BLaER1 treated with 17β-estradiol and CSF1 and Interleukin-3, amounts not matched to agents 10 nM and 100 nM (cell line): ENCODE data around the gene CASP14.
"Not testable (repeated sequence)": the region's sequence is repeated elsewhere in the genome, so short reads cannot be mapped to it uniquely, and the experiment has no call there.

ENCODE experiments used
- H3K27ac ChIP-seq, 11 experiments: shearing (Covaris generic); formaldehyde crosslinking; 2 replicates each; pipeline ENCODE4 v1.8.1; 2022
- H3K27me3 ChIP-seq, 11 experiments: shearing (Covaris generic); formaldehyde crosslinking; 2 replicates each; pipeline ENCODE4 v1.8.1; 2022
- H3K36me3 ChIP-seq, 11 experiments: shearing (Covaris generic); formaldehyde crosslinking; 2 replicates each; pipeline ENCODE4 v1.8.1; 2022
- H3K4me1 ChIP-seq, 10 experiments: shearing (Covaris generic); formaldehyde crosslinking; 2 replicates each; pipeline ENCODE4 v1.8.1; 2022
- H3K4me2 ChIP-seq, 11 experiments: shearing (Covaris generic); formaldehyde crosslinking; 2 replicates each; pipeline ENCODE4 v1.8.1; 2022
- H3K4me3 ChIP-seq, 10 experiments: shearing (Covaris generic); formaldehyde crosslinking; 2 replicates each; pipeline ENCODE4 v1.8.1; 2022
- H3K9ac ChIP-seq, 11 experiments: shearing (Covaris generic); formaldehyde crosslinking; 2 replicates each; pipeline ENCODE4 v1.8.1; 2022
- H3K9me3 ChIP-seq, 11 experiments: shearing (Covaris generic); formaldehyde crosslinking; replicated peaks in 1 of 11; 2 replicates each; pipeline ENCODE4 v1.8.1; 2022
- H4K20me1 ChIP-seq, 11 experiments: shearing (Covaris generic); formaldehyde crosslinking; 2 replicates each; pipeline ENCODE4 v1.8.1; 2022
- Cebpa-rat ChIP-seq, 11 experiments: shearing (Covaris generic); IDR thresholded peaks; 2 replicates each; pipeline ENCODE4 v1.8.1; 2022

The CASP14 gene

DNA sequence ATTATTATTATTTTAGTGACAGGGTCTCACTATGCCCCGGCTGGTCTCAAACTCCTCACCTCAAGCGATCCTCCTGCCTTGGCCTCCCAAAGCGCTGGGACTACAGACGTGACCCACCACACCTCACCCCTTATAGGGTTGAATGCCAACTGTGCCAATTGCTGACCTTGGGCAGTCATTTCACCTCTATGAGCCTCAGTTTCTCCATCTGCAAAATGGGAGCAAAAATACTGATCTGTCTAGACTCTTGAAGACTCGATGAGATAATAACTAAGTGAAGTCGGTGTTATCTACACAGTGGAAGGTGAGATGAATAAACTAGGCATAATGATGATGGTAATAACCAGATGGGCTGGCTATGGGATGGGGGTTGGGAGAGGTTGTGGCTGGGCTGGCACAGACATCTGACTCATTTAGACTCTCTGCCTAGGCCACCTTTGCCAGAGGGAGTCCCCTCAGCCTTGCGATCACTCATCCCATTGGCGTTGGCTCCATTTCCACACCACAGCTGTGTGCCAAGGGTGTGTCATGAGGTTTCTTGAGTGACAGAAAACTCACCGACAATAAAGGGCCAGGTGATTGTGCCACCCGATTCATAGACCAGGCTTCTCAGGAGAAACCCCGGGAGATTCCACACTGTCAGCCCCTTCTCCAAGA lies at the start of gene CASP14:
TSS of gene CASP14 (plus strand) at position 596 of the 657 bp plus-strand sequence. CDS start 2,772 bp downstream, outside the sequence.
- no peak for TF ChIP-seq Cebpa-rat (IDR thresholded peaks at IDR 0.05)
- H3K27me3 ChIP-seq = no peaks in the 10 kb centered on the region
- no peak within 1 kb of the TSS for H3K27ac ChIP-seq
- no peak within 1 kb of the TSS for H3K4me2 ChIP-seq
- no peaks in the 10 kb centered on the region for H3K36me3 ChIP-seq
- H3K9me3 ChIP-seq = no peaks in the 10 kb centered on the region
- H3K4me3 ChIP-seq = no peak within 1 kb of the TSS
- no peaks in the 10 kb centered on the region for H3K4me1 ChIP-seq
- H3K9ac ChIP-seq = no peak within 1 kb of the TSS
- no peaks in the 10 kb centered on the region for H4K20me1 ChIP-seq

DNA sequence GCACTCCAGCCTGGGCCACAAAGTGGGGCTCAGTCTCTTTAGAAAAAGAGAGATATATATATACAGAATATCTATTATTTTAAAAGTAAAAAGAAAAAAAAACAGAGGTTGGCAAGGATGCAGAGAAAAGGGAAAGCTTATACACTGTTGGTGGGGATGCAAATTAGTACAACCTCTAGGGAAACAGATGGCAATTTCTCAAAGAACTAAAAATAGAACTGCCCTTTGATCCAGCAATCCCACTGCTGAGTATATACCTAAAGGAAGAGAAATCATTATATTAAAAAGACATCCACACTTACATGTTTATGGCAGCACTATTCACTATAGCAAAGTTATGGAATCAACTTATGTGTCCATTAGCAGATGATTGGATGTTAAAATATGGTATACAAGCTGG lies 41.0 kb upstream of the CASP14 start:
- H3K9me3 ChIP-seq = peaks cover 0 to 3% (median 0%) of the 10 kb centered on the region in 11 experiments; a peak in 1 of 22 replicates
- TF ChIP-seq Cebpa-rat (IDR thresholded peaks at IDR 0.05) = no peak
- H4K20me1 ChIP-seq = no peaks in the 10 kb centered on the region
- H3K36me3 ChIP-seq = no peaks in the 10 kb centered on the region
- no peak overlapping the region for H3K4me3 ChIP-seq
- no peak overlapping the region for H3K27ac ChIP-seq
- no peak overlapping the region for H3K4me2 ChIP-seq
- H3K27me3 ChIP-seq = no peaks in the 10 kb centered on the region
- H3K4me1 ChIP-seq = peaks cover 0 to 5% (median 0%) of the 10 kb centered on the region in 10 experiments; a peak in 1 of 20 replicates
- H3K9ac ChIP-seq = no peak overlapping the region

GRCh38 chr19:15010501-15011300 lies 38.6 kb upstream of the CASP14 start:
- no peak for TF ChIP-seq Cebpa-rat (IDR thresholded peaks at IDR 0.05)
- H3K9me3 ChIP-seq = peaks cover 0 to 3% (median 0%) of the 10 kb centered on the region in 11 experiments; a peak in 1 of 22 replicates
- peaks cover 0 to 5% (median 0%) of the 10 kb centered on the region in 10 experiments; a peak in 1 of 20 replicates for H3K4me1 ChIP-seq
- H3K27me3 ChIP-seq = no peaks in the 10 kb centered on the region
- H3K27ac ChIP-seq = no peak overlapping the region
- H3K4me2 ChIP-seq = no peak overlapping the region
- H3K9ac ChIP-seq = no peak overlapping the region
- H4K20me1 ChIP-seq = no peaks in the 10 kb centered on the region
- no peaks in the 10 kb centered on the region for H3K36me3 ChIP-seq
- no peak overlapping the region for H3K4me3 ChIP-seq

DNA sequence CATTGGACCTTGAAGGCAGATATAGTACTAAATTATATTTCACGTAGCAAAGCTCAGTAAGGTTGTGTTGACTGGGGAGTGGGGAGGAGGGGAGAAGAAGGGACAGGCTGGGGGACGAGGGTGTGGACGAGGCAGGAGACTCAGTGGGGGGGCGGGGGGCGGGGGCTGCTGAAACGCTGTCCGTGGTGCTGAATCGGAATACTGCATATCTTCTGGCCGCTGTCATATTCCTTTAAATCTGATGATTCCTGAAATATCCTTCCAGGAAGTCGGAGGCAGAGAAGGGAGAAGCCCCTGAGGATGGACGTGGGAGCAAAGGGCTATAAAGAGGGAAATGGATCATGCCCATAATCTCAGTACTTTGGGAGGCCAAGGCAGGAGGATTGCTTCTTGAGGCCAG lies 34.7 kb upstream of the CASP14 start:
- Histone ChIP-seq H3K9ac (no peak overlapping the region), H3K27ac (no peak overlapping the region), H3K27me3 (no peaks in the 10 kb centered on the region), H3K36me3 (no peaks in the 10 kb centered on the region), H4K20me1 (no peaks in the 10 kb centered on the region; a peak in 1 of 22 replicates), H3K4me1 (no peaks in the 10 kb centered on the region), H3K4me2 (no peak overlapping the region), H3K9me3 (peaks cover 0 to 3% (median 0%) of the 10 kb centered on the region in 11 experiments; a peak in 1 of 22 replicates), H3K4me3 (no peak overlapping the region)
- no peak for TF ChIP-seq Cebpa-rat (IDR thresholded peaks at IDR 0.05)

- Histone ChIP-seq H3K27ac (no peak overlapping the region), H3K9ac (no peak overlapping the region), H3K4me1 (no peaks in the 10 kb centered on the region), H3K36me3 (no peaks in the 10 kb centered on the region), H3K4me2 (no peak overlapping the region), H4K20me1 (no peaks in the 10 kb centered on the region; a peak in 1 of 22 replicates), H3K27me3 (no peaks in the 10 kb centered on the region), H3K9me3 (peaks cover 0 to 2% (median 0%) of the 10 kb centered on the region in 11 experiments; a peak in 1 of 22 replicates), H3K4me3 (no peak overlapping the region)
- no peak for TF ChIP-seq Cebpa-rat (IDR thresholded peaks at IDR 0.05)
Measured at GRCh38 chr19:15015946-15016542, 33.2 kb upstream of the CASP14 start.

DNA sequence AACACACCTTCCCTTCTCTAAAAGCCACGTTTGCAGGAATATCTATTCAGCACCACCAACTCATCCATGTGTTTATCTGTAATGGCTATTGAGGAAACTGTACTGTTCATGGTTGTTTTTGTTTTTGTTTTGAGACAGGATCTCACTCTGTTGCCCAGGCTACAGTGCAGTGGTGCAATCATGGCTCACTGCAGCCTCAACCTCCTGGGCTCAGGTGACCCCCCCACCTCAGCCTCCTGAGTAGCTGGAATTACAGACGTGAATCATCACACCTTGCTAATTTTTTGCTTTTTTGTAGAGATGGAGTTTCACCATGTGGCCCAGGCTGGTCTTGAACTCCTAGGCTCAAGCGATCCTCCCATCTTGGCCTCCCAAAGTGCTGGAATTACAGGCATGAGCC lies 30.4 kb upstream of the CASP14 start:
- H3K9me3 ChIP-seq, H3K4me1 ChIP-seq, H3K4me2 ChIP-seq, H3K27ac ChIP-seq, H3K36me3 ChIP-seq, H3K4me3 ChIP-seq, H3K9ac ChIP-seq, H4K20me1 ChIP-seq, H3K27me3 ChIP-seq: not testable (repeated sequence)

DNA sequence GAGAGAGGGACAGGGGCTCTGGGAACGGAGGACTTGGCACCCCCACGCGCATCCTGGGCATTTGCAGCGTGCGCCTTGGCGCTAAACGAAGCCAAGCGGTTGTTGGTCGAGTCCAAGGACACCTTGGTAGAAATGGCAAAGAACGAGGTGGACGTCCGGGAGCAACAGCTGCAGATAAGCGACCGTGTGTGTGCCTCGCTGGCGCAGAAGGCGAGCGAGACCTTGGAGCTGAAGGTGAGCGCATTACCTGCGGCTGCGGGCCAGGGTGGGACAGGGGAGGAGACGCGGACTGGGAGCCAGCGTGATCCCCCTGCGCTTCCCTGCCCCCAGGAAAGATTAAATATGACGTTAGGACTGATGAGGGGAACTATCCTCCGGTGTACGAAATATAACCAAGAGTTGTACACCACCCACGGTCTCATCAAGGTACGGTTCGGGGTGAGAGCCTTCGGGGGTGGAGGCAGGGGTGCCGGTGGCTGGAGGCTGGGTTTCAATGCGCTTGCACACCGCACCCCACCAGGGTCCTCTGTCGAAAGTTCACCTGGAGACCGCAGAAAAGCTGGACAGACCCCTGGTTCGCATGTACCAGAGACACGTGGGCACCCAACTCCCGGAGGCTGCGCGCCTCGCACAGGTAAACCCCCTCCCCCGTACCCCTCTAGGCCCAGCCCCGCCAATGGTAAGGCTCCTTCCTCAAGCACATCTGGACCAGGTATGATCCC lies 27.8 kb upstream of the CASP14 start:
- Histone ChIP-seq H3K4me2 (no peak overlapping the region), H3K36me3 (no peaks in the 10 kb centered on the region), H3K27me3 (no peaks in the 10 kb centered on the region), H3K9me3 (no peaks in the 10 kb centered on the region), H3K4me1 (0 out of 20 replicates have a peak, but pooled peaks cover 0 to 3% (median 0%) of the 10 kb centered on the region in 10 experiments), H3K4me3 (no peak overlapping the region), H3K27ac (no peak overlapping the region), H3K9ac (no peak overlapping the region), H4K20me1 (no peaks in the 10 kb centered on the region; a peak in 1 of 22 replicates)
- TF ChIP-seq Cebpa-rat (IDR thresholded peaks at IDR 0.05) = no peak

- Histone ChIP-seq H3K4me3 (no peak overlapping the region), H3K4me1 (0 out of 20 replicates have a peak, but pooled peaks cover 0 to 3% (median 0%) of the 10 kb centered on the region in 10 experiments), H3K9me3 (no peaks in the 10 kb centered on the region), H4K20me1 (no peaks in the 10 kb centered on the region; a peak in 1 of 22 replicates), H3K9ac (no peak overlapping the region), H3K27me3 (no peaks in the 10 kb centered on the region), H3K27ac (no peak overlapping the region), H3K36me3 (no peaks in the 10 kb centered on the region), H3K4me2 (no peak overlapping the region)
- TF ChIP-seq Cebpa-rat (IDR thresholded peaks at IDR 0.05) = no peak
Measured at GRCh38 chr19:15022752-15023151, 26.5 kb upstream of the CASP14 start.

- Histone ChIP-seq H3K36me3 (no peaks in the 10 kb centered on the region), H3K9ac (no peak overlapping the region), H3K27ac (no peak overlapping the region), H4K20me1 (no peaks in the 10 kb centered on the region), H3K4me1 (0 out of 20 replicates have a peak, but pooled peaks cover 0 to 3% (median 0%) of the 10 kb centered on the region in 10 experiments), H3K4me3 (no peak overlapping the region), H3K4me2 (no peak overlapping the region), H3K9me3 (no peaks in the 10 kb centered on the region), H3K27me3 (no peaks in the 10 kb centered on the region)
- TF ChIP-seq Cebpa-rat (IDR thresholded peaks at IDR 0.05) = no peak
Measured at GRCh38 chr19:15025217-15025616, 24.1 kb upstream of the CASP14 start.
